SK-N-SH treated with all-trans-retinoic acid at 6 μM for 48 hours (cell line): Measurements from ENCODE around the gene TXLNA.

Experiments
- ATAC-seq: fragments of 200-7000 bp; cut with Tn5 transposase; 3 replicates; pipeline ENCODE4 v1.9.1; 2020; ENCODE audit warnings: mild to moderate bottlenecking, moderate library complexity
- ARNTL ChIP-seq: fragments of 450-650 bp; formaldehyde crosslinking; IDR thresholded peaks from 2 replicates; pipeline ENCODE4 v1.5.0; 2020; ENCODE audit warnings: low read depth, mild to moderate bottlenecking, moderate library complexity, borderline replicate concordance
- BACH2 ChIP-seq: fragments of 250-450 bp; sonication (Bioruptor Pico); IDR thresholded peaks from 2 replicates; pipeline ENCODE4 v1.9.0; 2021; ENCODE audit warnings: mild to moderate bottlenecking, borderline replicate concordance
- CSDC2 ChIP-seq: fragments of 250-450 bp; sonication (Bioruptor Pico); IDR thresholded peaks from 2 replicates; pipeline ENCODE4 v1.5.0; 2020; ENCODE audit warnings: mild to moderate bottlenecking, moderate library complexity
- ESRRG ChIP-seq: fragments of 250-450 bp; sonication (Bioruptor Pico); IDR thresholded peaks from 2 replicates; pipeline ENCODE4 v1.6.1; 2021; ENCODE audit warnings: mild to moderate bottlenecking
- GLIS3 ChIP-seq: fragments of 250-450 bp; sonication (Bioruptor Pico); IDR thresholded peaks from 2 replicates; pipeline ENCODE4 v1.5.0; 2020; ENCODE audit warnings: mild to moderate bottlenecking, moderate library complexity
- ISL1 ChIP-seq: fragments of 250-450 bp; sonication (Bioruptor Pico); IDR thresholded peaks from 2 replicates; pipeline ENCODE4 v2.1.2; 2022; ENCODE audit warnings: mild to moderate bottlenecking, moderate library complexity
- OSR1 ChIP-seq: fragments of 250-450 bp; sonication (Bioruptor Pico); IDR thresholded peaks from 2 replicates; pipeline ENCODE4 v1.8.0; 2022; ENCODE audit warnings: moderate library complexity, mild to moderate bottlenecking, inconsistent platforms
- PPARA ChIP-seq: fragments of 250-450 bp; sonication (Bioruptor Pico); IDR thresholded peaks from 2 replicates; pipeline ENCODE4 v1.5.0; 2020; ENCODE audit warnings: mild to moderate bottlenecking, borderline replicate concordance
- RARB ChIP-seq: fragments of 250-450 bp; sonication (Bioruptor Pico); IDR thresholded peaks from 2 replicates; pipeline ENCODE4 v1.8.0; 2021; ENCODE audit warnings: mild to moderate bottlenecking, moderate library complexity
- SNAI2 ChIP-seq: fragments of 250-450 bp; sonication (Bioruptor Pico); IDR thresholded peaks from 2 replicates; pipeline ENCODE4 v1.5.0; 2020; ENCODE audit warnings: mild to moderate bottlenecking, moderate library complexity
- TCF4 ChIP-seq: fragments of 250-450 bp; sonication (Bioruptor Pico); IDR thresholded peaks from 2 replicates; pipeline ENCODE4 v1.8.0; 2021; ENCODE audit warnings: mild to moderate bottlenecking, moderate library complexity, borderline replicate concordance
- TOX ChIP-seq: fragments of 250-450 bp; sonication (Bioruptor Pico); IDR thresholded peaks from 2 replicates; pipeline ENCODE4 v1.8.0; 2021; ENCODE audit warnings: mild to moderate bottlenecking, moderate library complexity, borderline replicate concordance
- ZFP3 ChIP-seq: fragments of 250-450 bp; sonication (Bioruptor Pico); IDR thresholded peaks from 2 replicates; pipeline ENCODE4 v1.5.0; 2020; ENCODE audit warnings: mild to moderate bottlenecking, moderate library complexity
- ZFP30 ChIP-seq: fragments of 450-650 bp; formaldehyde crosslinking; IDR thresholded peaks from 2 replicates; pipeline ENCODE4 v1.5.0; 2022; ENCODE audit warnings: mild to moderate bottlenecking, moderate library complexity
- ZNF565 ChIP-seq: fragments of 450-650 bp; formaldehyde crosslinking; conservative IDR thresholded peaks from 2 replicates; pipeline ENCODE4 v1.5.0; 2020; ENCODE audit warnings: low read depth, mild to moderate bottlenecking, moderate library complexity
- ZNF70 ChIP-seq: fragments of 450-650 bp; formaldehyde crosslinking; IDR thresholded peaks from 2 replicates; pipeline ENCODE4 v1.5.0; 2020; ENCODE audit warnings: mild to moderate bottlenecking, moderate library complexity
- ZNF8 ChIP-seq: fragments of 450-650 bp; formaldehyde crosslinking; IDR thresholded peaks from 2 replicates; pipeline ENCODE4 v1.5.0; 2020; ENCODE audit warnings: mild to moderate bottlenecking, moderate library complexity
- TF ChIP-seq, protein P1 (sequence below): fragments of 250-450 bp; sonication (Bioruptor Pico); IDR thresholded peaks from 2 replicates; pipeline ENCODE4 v1.8.0; 2021; ENCODE audit warnings: low read depth, mild to moderate bottlenecking, moderate library complexity, borderline replicate concordance
- TF ChIP-seq, protein P2 (sequence below): fragments of 250-450 bp; sonication (Bioruptor Pico); IDR thresholded peaks from 2 replicates; pipeline ENCODE4 v1.8.0; 2020; ENCODE audit warnings: mild to moderate bottlenecking, moderate library complexity, borderline replicate concordance
- TF ChIP-seq, protein P3 (sequence below): fragments of 250-450 bp; sonication (Bioruptor Pico); IDR thresholded peaks from 2 replicates; pipeline ENCODE4 v1.5.0; 2020; ENCODE audit warnings: mild to moderate bottlenecking, moderate library complexity
- TF ChIP-seq, protein P4 (sequence below): fragments of 250-450 bp; sonication (Bioruptor Pico); IDR thresholded peaks from 2 replicates; pipeline ENCODE4 v1.5.1; 2020; ENCODE audit warnings: low read depth, mild to moderate bottlenecking, moderate library complexity
- TF ChIP-seq, protein P5 (sequence below): fragments of 250-450 bp; sonication (Bioruptor Pico); IDR thresholded peaks from 2 replicates; pipeline ENCODE4 v1.5.1; 2021; ENCODE audit warnings: mild to moderate bottlenecking, moderate library complexity

TXLNA gene

GRCh38 chr1:32232558-32233304, 53.3 kb downstream of the TXLNA start:
- TF ChIP-seq ARNTL (CRISPR knock-in tag) (no peak), TOX (CRISPR knock-in tag) (no peak), TCF4 (CRISPR knock-in tag) (no peak), ESRRG (CRISPR knock-in tag) (no peak), ZNF565 (CRISPR knock-in tag) (no peak), ZNF8 (CRISPR knock-in tag) (no peak), ZFP30 (CRISPR knock-in tag) (no peak), PPARA (no peak)
- TF ChIP-seq, protein P1, sequence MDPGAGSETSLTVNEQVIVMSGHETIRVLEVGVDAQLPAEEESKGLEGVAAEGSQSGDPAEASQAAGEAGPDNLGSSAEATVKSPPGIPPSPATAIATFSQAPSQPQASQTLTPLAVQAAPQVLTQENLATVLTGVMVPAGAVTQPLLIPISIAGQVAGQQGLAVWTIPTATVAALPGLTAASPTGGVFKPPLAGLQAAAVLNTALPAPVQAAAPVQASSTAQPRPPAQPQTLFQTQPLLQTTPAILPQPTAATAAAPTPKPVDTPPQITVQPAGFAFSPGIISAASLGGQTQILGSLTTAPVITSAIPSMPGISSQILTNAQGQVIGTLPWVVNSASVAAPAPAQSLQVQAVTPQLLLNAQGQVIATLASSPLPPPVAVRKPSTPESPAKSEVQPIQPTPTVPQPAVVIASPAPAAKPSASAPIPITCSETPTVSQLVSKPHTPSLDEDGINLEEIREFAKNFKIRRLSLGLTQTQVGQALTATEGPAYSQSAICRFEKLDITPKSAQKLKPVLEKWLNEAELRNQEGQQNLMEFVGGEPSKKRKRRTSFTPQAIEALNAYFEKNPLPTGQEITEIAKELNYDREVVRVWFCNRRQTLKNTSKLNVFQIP (CRISPR knock-in tag), result no peak
- TF ChIP-seq, protein P2, sequence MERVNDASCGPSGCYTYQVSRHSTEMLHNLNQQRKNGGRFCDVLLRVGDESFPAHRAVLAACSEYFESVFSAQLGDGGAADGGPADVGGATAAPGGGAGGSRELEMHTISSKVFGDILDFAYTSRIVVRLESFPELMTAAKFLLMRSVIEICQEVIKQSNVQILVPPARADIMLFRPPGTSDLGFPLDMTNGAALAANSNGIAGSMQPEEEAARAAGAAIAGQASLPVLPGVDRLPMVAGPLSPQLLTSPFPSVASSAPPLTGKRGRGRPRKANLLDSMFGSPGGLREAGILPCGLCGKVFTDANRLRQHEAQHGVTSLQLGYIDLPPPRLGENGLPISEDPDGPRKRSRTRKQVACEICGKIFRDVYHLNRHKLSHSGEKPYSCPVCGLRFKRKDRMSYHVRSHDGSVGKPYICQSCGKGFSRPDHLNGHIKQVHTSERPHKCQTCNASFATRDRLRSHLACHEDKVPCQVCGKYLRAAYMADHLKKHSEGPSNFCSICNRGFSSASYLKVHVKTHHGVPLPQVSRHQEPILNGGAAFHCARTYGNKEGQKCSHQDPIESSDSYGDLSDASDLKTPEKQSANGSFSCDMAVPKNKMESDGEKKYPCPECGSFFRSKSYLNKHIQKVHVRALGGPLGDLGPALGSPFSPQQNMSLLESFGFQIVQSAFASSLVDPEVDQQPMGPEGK (CRISPR knock-in tag), result no peak
- TF ChIP-seq, protein P3, sequence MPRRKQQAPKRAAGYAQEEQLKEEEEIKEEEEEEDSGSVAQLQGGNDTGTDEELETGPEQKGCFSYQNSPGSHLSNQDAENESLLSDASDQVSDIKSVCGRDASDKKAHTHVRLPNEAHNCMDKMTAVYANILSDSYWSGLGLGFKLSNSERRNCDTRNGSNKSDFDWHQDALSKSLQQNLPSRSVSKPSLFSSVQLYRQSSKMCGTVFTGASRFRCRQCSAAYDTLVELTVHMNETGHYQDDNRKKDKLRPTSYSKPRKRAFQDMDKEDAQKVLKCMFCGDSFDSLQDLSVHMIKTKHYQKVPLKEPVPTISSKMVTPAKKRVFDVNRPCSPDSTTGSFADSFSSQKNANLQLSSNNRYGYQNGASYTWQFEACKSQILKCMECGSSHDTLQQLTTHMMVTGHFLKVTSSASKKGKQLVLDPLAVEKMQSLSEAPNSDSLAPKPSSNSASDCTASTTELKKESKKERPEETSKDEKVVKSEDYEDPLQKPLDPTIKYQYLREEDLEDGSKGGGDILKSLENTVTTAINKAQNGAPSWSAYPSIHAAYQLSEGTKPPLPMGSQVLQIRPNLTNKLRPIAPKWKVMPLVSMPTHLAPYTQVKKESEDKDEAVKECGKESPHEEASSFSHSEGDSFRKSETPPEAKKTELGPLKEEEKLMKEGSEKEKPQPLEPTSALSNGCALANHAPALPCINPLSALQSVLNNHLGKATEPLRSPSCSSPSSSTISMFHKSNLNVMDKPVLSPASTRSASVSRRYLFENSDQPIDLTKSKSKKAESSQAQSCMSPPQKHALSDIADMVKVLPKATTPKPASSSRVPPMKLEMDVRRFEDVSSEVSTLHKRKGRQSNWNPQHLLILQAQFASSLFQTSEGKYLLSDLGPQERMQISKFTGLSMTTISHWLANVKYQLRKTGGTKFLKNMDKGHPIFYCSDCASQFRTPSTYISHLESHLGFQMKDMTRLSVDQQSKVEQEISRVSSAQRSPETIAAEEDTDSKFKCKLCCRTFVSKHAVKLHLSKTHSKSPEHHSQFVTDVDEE (CRISPR knock-in tag), result no peak
- TF ChIP-seq, protein P4, sequence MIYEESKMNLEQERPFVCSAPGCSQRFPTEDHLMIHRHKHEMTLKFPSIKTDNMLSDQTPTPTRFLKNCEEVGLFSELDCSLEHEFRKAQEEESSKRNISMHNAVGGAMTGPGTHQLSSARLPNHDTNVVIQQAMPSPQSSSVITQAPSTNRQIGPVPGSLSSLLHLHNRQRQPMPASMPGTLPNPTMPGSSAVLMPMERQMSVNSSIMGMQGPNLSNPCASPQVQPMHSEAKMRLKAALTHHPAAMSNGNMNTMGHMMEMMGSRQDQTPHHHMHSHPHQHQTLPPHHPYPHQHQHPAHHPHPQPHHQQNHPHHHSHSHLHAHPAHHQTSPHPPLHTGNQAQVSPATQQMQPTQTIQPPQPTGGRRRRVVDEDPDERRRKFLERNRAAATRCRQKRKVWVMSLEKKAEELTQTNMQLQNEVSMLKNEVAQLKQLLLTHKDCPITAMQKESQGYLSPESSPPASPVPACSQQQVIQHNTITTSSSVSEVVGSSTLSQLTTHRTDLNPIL (CRISPR knock-in tag), result no peak
- TF ChIP-seq, protein P5, sequence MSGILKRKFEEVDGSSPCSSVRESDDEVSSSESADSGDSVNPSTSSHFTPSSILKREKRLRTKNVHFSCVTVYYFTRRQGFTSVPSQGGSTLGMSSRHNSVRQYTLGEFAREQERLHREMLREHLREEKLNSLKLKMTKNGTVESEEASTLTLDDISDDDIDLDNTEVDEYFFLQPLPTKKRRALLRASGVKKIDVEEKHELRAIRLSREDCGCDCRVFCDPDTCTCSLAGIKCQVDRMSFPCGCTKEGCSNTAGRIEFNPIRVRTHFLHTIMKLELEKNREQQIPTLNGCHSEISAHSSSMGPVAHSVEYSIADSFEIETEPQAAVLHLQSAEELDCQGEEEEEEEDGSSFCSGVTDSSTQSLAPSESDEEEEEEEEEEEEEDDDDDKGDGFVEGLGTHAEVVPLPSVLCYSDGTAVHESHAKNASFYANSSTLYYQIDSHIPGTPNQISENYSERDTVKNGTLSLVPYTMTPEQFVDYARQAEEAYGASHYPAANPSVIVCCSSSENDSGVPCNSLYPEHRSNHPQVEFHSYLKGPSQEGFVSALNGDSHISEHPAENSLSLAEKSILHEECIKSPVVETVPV (CRISPR knock-in tag), result no peak

DNA sequence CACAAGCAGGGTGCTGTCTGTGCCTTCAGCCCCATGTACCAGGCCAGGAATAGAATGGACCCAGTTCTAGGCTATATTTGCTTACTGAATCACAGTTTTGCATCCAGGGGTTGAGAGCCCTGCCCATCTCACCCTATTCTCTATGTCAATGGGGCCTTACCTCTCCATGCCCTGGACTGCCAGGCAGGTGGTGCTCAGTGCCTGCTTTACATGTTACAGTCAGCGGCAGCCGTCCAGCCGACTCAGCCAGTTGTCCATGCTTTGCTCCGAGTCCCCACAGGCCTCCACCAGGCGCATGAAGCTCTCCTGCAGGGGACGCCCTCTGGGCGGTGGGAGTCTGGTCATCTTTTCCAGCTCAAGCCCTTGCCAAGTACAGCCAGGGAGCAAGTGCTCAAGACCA, 55.3 kb downstream of the TXLNA start:
- TF ChIP-seq, protein P3 (CRISPR knock-in tag), result no peak
- TF ChIP-seq GLIS3, result no peak
- TF ChIP-seq, protein P2 (CRISPR knock-in tag), result no peak
- no peak for TF ChIP-seq CSDC2 (CRISPR knock-in tag)
- no peak for TF ChIP-seq RARB
- no peak for TF ChIP-seq PPARA
- TF ChIP-seq ISL1, result no peak
- no peak for TF ChIP-seq ZNF70 (CRISPR knock-in tag)
- no peak for TF ChIP-seq ZNF565 (CRISPR knock-in tag)
- TF ChIP-seq TOX (CRISPR knock-in tag), result no peak
- TF ChIP-seq ZFP30 (CRISPR knock-in tag), result no peak
- no peak for TF ChIP-seq BACH2 (CRISPR knock-in tag)
- no peak for TF ChIP-seq ESRRG (CRISPR knock-in tag)
- no peak for TF ChIP-seq TCF4 (CRISPR knock-in tag)
- TF ChIP-seq, protein P1 (CRISPR knock-in tag), result no peak
- no peak for TF ChIP-seq ZFP3 (CRISPR knock-in tag)
- TF ChIP-seq ARNTL (CRISPR knock-in tag), result no peak
- no peak for TF ChIP-seq SNAI2 (CRISPR knock-in tag)
- TF ChIP-seq OSR1 (CRISPR knock-in tag), result no peak
- ATAC-seq, result no peak

More at GRCh38 chr1:32232558-32233304, 53.3 kb downstream of the TXLNA start:
- ATAC-seq, result no peak; the same call in 2 of the 3 replicates
